GM23338 (cell line): ENCODE results near the gene DCTN2. TPM values are rescaled to one million over a fixed set of nuclear protein-coding genes. Genes with fewer than 3 reads are reported as not detected.
"Not testable (repeated sequence)": the region's sequence is repeated elsewhere in the genome, so short reads cannot be mapped to it uniquely, and the experiment has no call there.

Source experiments
- ATAC-seq: fragments of 200-7000 bp; cut with Tn5 transposase; 3 replicates; pipeline ENCODE4 v1.9.1; 2020
- DNase-seq: peaks from one replicate; pipeline ENCODE4 v3.0.0-alpha.2; 2015; ENCODE audit warnings: low spot score
- H2AFZ ChIP-seq: fragments of 200-600 bp; sonication (generic); 2 replicates; pipeline ENCODE4 v1.8.0; 2016; ENCODE audit warnings: antibody characterized with exemption, mild to moderate bottlenecking, moderate library complexity
- H3F3A ChIP-seq: fragments of 200-600 bp; sonication (generic); replicated peaks from 2 replicates; pipeline ENCODE4 v1.8.0; 2017; ENCODE audit warnings: antibody characterized with exemption, mixed run types, low read depth
- H3K27ac ChIP-seq: fragments of 200-600 bp; sonication (generic); 2 replicates; pipeline ENCODE4 v1.6.1; 2016; ENCODE audit warnings: low read depth
- H3K27me3 ChIP-seq: fragments of 200-600 bp; sonication (generic); 2 replicates; pipeline ENCODE4 v1.8.0; 2016; ENCODE audit warnings: mild to moderate bottlenecking, mixed run types, moderate library complexity; ENCODE audit not compliant: insufficient read depth
- H3K36me3 ChIP-seq: fragments of 200-600 bp; sonication (generic); 2 replicates; pipeline ENCODE4 v1.8.0; 2016; ENCODE audit warnings: mild to moderate bottlenecking; ENCODE audit not compliant: insufficient read depth
- H3K4me1 ChIP-seq: fragments of 200-600 bp; sonication (generic); 2 replicates; pipeline ENCODE4 v1.8.0; 2016; ENCODE audit warnings: mild to moderate bottlenecking, moderate library complexity; ENCODE audit not compliant: insufficient read depth
- H3K4me2 ChIP-seq: fragments of 200-600 bp; sonication (generic); 2 replicates; pipeline ENCODE4 v1.7.1; 2017; ENCODE audit warnings: mixed run types
- H3K4me3 ChIP-seq: fragments of 200-600 bp; sonication (generic); 2 replicates; pipeline ENCODE4 v1.6.1; 2016; ENCODE audit warnings: mixed run types
- H3K79me2 ChIP-seq: fragments of 200-600 bp; sonication (generic); replicated peaks from 2 replicates; pipeline ENCODE4 v1.8.0; 2017; ENCODE audit warnings: mild to moderate bottlenecking; ENCODE audit not compliant: insufficient read depth
- H3K9me2 ChIP-seq: fragments of 200-600 bp; sonication (generic); 2 replicates; pipeline ENCODE4 v1.8.0; 2017; ENCODE audit not compliant: insufficient read depth
- H4K20me1 ChIP-seq: fragments of 200-600 bp; sonication (generic); replicated peaks from 2 replicates; pipeline ENCODE4 v1.8.0; 2017; ENCODE audit warnings: mild to moderate bottlenecking; ENCODE audit not compliant: insufficient read depth
- H3K27ac Mint-ChIP-seq: 2 replicates; pipeline ENCODE4 v1.8.0; 2020; ENCODE audit warnings: inconsistent platforms, mild to moderate bottlenecking, moderate library complexity, mixed read lengths
- H3K27me3 Mint-ChIP-seq: 3 replicates; pipeline ENCODE4 v1.8.0; 2022; ENCODE audit warnings: low read depth, mild to moderate bottlenecking, moderate library complexity, mixed read lengths, inconsistent platforms; ENCODE audit not compliant: insufficient read depth, poor library complexity
- H3K36me3 Mint-ChIP-seq: 3 replicates; pipeline ENCODE4 v1.8.0; 2021; ENCODE audit warnings: low read depth, mild to moderate bottlenecking, inconsistent platforms, moderate library complexity, mixed read lengths
- H3K4me1 Mint-ChIP-seq: 3 replicates; pipeline ENCODE4 v1.8.0; 2020; ENCODE audit warnings: mild to moderate bottlenecking, inconsistent platforms, mixed read lengths
- H3K4me3 Mint-ChIP-seq: 3 replicates; pipeline ENCODE4 v1.8.0; 2021; ENCODE audit warnings: moderate library complexity, mild to moderate bottlenecking, inconsistent platforms, mixed read lengths
- H3K9me3 Mint-ChIP-seq: 3 replicates; pipeline ENCODE4 v1.8.0; 2020; ENCODE audit warnings: moderate library complexity, mild to moderate bottlenecking, inconsistent platforms, mixed read lengths
- CREB1 ChIP-seq: fragments of 250-450 bp; sonication (Bioruptor Pico); IDR thresholded peaks from 2 replicates; pipeline ENCODE4 v1.5.0; 2020; ENCODE audit warnings: low read depth, mild to moderate bottlenecking, moderate library complexity
- ETS1 ChIP-seq: IDR thresholded peaks from 2 replicates; pipeline ENCODE4 v1.6.1; 2016; ENCODE audit warnings: antibody characterized with exemption
- EZH2phosphoT487 ChIP-seq: fragments of 200-600 bp; sonication (generic); IDR thresholded peaks from one replicate; pipeline ENCODE4 v1.8.1; 2018; ENCODE audit warnings: antibody characterized with exemption; ENCODE audit not compliant: unreplicated experiment
- POLR2AphosphoS5 ChIP-seq: IDR thresholded peaks from 2 replicates; pipeline ENCODE4 v1.6.1; 2016; ENCODE audit warnings: antibody characterized with exemption, low read depth
- REST ChIP-seq: IDR thresholded peaks from one replicate; pipeline ENCODE4 v1.6.1; 2018; ENCODE audit warnings: antibody characterized with exemption; ENCODE audit not compliant: unreplicated experiment
- ZNF331 ChIP-seq: fragments of 250-450 bp; sonication (Bioruptor Pico); IDR thresholded peaks from 2 replicates; pipeline ENCODE4 v1.5.0; 2020; ENCODE audit warnings: low read depth, mild to moderate bottlenecking, moderate library complexity
- polyA plus RNA-seq: library from polyadenylated mRNA; unstranded; fragments of >200 nt; fragmentation: Nextera tagmentation; extraction: Ambion mirVana; gene quantifications from 2 replicates; pipeline ENCODE4 v1.2.1, GENCODE V29; 2016
- total RNA-seq: library from RNA; depleted of rRNA; stranded (reverse); fragments of >200 nt; shearing (Covaris generic); gene quantifications from 2 replicates; pipeline ENCODE4 v1.2.3, GENCODE V29; 2014

DCTN2 gene
- total and polyA plus RNA-seq, 2 experiments from 2014 or later = 56.1 to 157 TPM

- no peak overlapping the region; the same call in 2 of the 3 replicates for H3K4me3 Mint-ChIP-seq
- peaks cover 37% of the 10 kb centered on the region for H3F3A ChIP-seq
- no peaks in the 10 kb centered on the region for H3K9me2 ChIP-seq
- H4K20me1 ChIP-seq = peaks cover 35% of the 10 kb centered on the region
- H2AFZ ChIP-seq = no peak overlapping the region
- no peak for ATAC-seq
- no peak overlapping the region for H3K4me3 ChIP-seq
- H3K4me2 ChIP-seq = no peak overlapping the region
- peaks cover 75% of the 10 kb centered on the region for H3K36me3 ChIP-seq
- DNase-seq = no peak
- no peaks in the 10 kb centered on the region for H3K27me3 ChIP-seq
- peaks cover 2% of the 10 kb centered on the region; the same call in 2 of the 3 replicates for H3K4me1 Mint-ChIP-seq
- H3K27ac ChIP-seq = 0 out of 2 replicates have a peak overlapping the region, but pooled peaks have one; percentile 63
- no peak for TF ChIP-seq ETS1
- no peak for TF ChIP-seq ZNF331 (CRISPR knock-in tag)
- TF ChIP-seq CREB1 = no peak
- TF ChIP-seq EZH2phosphoT487 = no peak
- no peak for TF ChIP-seq REST
- TF ChIP-seq POLR2AphosphoS5 = no peak
- no peaks in the 10 kb centered on the region for H3K9me3 Mint-ChIP-seq
- H3K27ac Mint-ChIP-seq = no peak overlapping the region; the same call in 1 of the 2 replicates
- H3K36me3 Mint-ChIP-seq = peaks cover 92% of the 10 kb centered on the region
- peaks cover 13% of the 10 kb centered on the region for H3K27me3 Mint-ChIP-seq
- H3K4me1 ChIP-seq = no peaks in the 10 kb centered on the region
- H3K79me2 ChIP-seq = peaks cover 23% of the 10 kb centered on the region
Measured at GRCh38 chr12:57496822-57497221, 50.2 kb downstream of the DCTN2 start.

GRCh38 chr12:57495051-57495701 is 51.8 kb downstream of the DCTN2 start:
- H2AFZ ChIP-seq, H3K4me3 Mint-ChIP-seq, H3K27ac ChIP-seq, H3K4me1 ChIP-seq, H3K4me3 ChIP-seq, H3K27ac Mint-ChIP-seq, ATAC-seq, H3K9me2 ChIP-seq, DNase-seq, H3K27me3 ChIP-seq, H3K4me1 Mint-ChIP-seq, H3K4me2 ChIP-seq, H3K9me3 Mint-ChIP-seq: not testable (repeated sequence)
- H3K36me3 Mint-ChIP-seq = peaks cover 92% of the 10 kb centered on the region
- H4K20me1 ChIP-seq = peaks cover 41% of the 10 kb centered on the region
- peaks cover 30% of the 10 kb centered on the region for H3K79me2 ChIP-seq
- H3K27me3 Mint-ChIP-seq = peaks cover 13% of the 10 kb centered on the region
- peaks cover 42% of the 10 kb centered on the region for H3F3A ChIP-seq
- peaks cover 75% of the 10 kb centered on the region for H3K36me3 ChIP-seq
